H4 (cell line): ENCODE data around the gene AQP10. TPM values are rescaled to one million over a fixed set of nuclear protein-coding genes. Genes with fewer than 3 reads are reported as not detected.

Experiments used
- total RNA-seq: library from RNA; depleted of rRNA; stranded (reverse); fragments of >200 nt; shearing (Covaris generic); gene quantifications from 2 replicates; pipeline ENCODE4 v1.2.3, GENCODE V29; 2014; rRNA removed

AQP10 gene
- total RNA-seq, 1 experiment from 2014 or later = not detected

Other genes starting within 250 kb of the AQP10 start
- gene NUP210L, start 166.0 kb upstream of the AQP10 start, total RNA-seq = 0.02 TPM in 1 of 2 replicates, not detected in the other
- gene TPM3, start 129.0 kb upstream of the AQP10 start, total RNA-seq = 482 and 546 TPM in 2 replicates
- gene CFAP141, start 114.8 kb upstream of the AQP10 start, total RNA-seq = not detected in 2 replicates
- gene UBAP2L, start 100.1 kb upstream of the AQP10 start, total RNA-seq = 74.3 and 85.9 TPM in 2 replicates
- gene HAX1, start 48.5 kb upstream of the AQP10 start, total RNA-seq = 188 and 214 TPM in 2 replicates
- gene ATP8B2, start 4.4 kb downstream of the AQP10 start, total RNA-seq = 51.1 and 61.9 TPM in 2 replicates
- gene IL6R, start 84.2 kb downstream of the AQP10 start, total RNA-seq = 6.6 and 7.3 TPM in 2 replicates
- gene TDRD10, start 181.1 kb downstream of the AQP10 start, total RNA-seq = not detected in 2 replicates
- not detected in 2 replicates for gene SHE, start 181.3 kb downstream of the AQP10 start, total RNA-seq
- gene UBE2Q1, start 237.6 kb downstream of the AQP10 start, total RNA-seq = 34.9 and 35.7 TPM in 2 replicates
- not detected in 2 replicates for gene CHRNB2, start 246.7 kb downstream of the AQP10 start, total RNA-seq